ENCODE results near the gene ATP8B2.

DNA sequence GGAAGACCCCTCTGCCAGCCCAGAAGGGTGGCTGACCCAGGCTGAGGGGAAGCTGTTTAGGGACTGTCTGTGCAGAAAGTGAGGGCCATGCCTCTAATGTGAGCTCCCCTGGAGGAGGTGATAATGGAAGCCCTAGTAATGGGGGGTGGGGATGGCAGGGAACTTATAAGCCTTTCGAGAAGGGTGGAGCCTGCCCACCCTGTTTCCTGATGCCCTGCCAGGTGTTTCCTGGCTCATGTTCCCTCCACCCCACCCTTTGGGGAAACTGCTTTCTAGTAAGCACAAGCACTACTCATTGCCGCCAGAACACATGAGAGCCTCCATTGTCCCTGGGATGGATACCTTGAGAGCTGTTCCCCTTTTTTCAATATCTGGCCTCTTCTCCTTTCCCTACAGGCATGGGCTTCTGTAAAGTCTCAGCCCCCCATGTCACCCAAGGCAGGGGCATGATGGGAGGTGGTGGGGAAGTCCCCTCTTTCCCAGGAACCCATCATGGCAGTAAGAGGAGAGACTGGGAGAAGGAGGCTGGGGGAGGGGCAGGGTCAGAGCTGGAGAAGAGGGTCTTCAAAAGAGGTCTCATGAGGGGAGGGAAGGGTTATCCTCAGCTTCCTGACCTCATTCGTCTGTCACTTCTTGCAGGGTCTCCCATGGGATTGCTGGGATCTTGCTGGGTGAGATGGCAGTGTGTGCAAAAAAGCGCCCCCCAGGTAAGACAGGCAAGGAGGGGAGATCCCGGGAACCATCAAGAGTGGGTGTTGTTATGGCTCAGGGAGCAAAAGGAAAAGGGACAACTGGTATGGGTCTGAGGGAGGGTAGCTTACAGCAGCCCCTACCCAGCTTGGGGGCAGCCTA, 2.4 kb downstream of the ATP8B2 start:
- TF ChIP-seq, protein P1, sequence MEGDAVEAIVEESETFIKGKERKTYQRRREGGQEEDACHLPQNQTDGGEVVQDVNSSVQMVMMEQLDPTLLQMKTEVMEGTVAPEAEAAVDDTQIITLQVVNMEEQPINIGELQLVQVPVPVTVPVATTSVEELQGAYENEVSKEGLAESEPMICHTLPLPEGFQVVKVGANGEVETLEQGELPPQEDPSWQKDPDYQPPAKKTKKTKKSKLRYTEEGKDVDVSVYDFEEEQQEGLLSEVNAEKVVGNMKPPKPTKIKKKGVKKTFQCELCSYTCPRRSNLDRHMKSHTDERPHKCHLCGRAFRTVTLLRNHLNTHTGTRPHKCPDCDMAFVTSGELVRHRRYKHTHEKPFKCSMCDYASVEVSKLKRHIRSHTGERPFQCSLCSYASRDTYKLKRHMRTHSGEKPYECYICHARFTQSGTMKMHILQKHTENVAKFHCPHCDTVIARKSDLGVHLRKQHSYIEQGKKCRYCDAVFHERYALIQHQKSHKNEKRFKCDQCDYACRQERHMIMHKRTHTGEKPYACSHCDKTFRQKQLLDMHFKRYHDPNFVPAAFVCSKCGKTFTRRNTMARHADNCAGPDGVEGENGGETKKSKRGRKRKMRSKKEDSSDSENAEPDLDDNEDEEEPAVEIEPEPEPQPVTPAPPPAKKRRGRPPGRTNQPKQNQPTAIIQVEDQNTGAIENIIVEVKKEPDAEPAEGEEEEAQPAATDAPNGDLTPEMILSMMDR (IDR thresholded peaks at IDR 0.05) = no peak
- TF ChIP-seq SMC3 (IDR thresholded peaks at IDR 0.05; ENCODE audit: low read depth, low read length) = no peak
- no peak for TF ChIP-seq JUND (IDR thresholded peaks at IDR 0.05)
- no peak for TF ChIP-seq ELF1 (IDR thresholded peaks at IDR 0.05)
- TF ChIP-seq, protein P2, sequence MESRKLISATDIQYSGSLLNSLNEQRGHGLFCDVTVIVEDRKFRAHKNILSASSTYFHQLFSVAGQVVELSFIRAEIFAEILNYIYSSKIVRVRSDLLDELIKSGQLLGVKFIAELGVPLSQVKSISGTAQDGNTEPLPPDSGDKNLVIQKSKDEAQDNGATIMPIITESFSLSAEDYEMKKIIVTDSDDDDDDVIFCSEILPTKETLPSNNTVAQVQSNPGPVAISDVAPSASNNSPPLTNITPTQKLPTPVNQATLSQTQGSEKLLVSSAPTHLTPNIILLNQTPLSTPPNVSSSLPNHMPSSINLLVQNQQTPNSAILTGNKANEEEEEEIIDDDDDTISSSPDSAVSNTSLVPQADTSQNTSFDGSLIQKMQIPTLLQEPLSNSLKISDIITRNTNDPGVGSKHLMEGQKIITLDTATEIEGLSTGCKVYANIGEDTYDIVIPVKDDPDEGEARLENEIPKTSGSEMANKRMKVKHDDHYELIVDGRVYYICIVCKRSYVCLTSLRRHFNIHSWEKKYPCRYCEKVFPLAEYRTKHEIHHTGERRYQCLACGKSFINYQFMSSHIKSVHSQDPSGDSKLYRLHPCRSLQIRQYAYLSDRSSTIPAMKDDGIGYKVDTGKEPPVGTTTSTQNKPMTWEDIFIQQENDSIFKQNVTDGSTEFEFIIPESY (IDR thresholded peaks at IDR 0.05; ENCODE audit: borderline replicate concordance, low read depth) = no peak
- TF ChIP-seq GABPA (IDR thresholded peaks at IDR 0.05; ENCODE audit: low read depth) = no peak
- no peak for TF ChIP-seq RFX5 (IDR thresholded peaks at IDR 0.05; ENCODE audit: low read length)
- no peak for TF ChIP-seq EP300 (IDR thresholded peaks at IDR 0.05; ENCODE audit: borderline replicate concordance in 1 of 2, low read depth in 1 of 2, low read length in 1 of 2)
